HG03139 (cell line): ENCODE data around the gene SMIM3.
"Not testable (repeated sequence)": the region's sequence is repeated elsewhere in the genome, so short reads cannot be mapped to it uniquely, and the experiment has no call there.

Experiments
- ATAC-seq: cut with Tn5 transposase; IDR thresholded peaks from one replicate; pipeline ENCODE4 v1.9.1; 2021; ENCODE audit not compliant: unreplicated experiment

SMIM3 gene, protein sequence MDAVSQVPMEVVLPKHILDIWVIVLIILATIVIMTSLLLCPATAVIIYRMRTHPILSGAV

DNA sequence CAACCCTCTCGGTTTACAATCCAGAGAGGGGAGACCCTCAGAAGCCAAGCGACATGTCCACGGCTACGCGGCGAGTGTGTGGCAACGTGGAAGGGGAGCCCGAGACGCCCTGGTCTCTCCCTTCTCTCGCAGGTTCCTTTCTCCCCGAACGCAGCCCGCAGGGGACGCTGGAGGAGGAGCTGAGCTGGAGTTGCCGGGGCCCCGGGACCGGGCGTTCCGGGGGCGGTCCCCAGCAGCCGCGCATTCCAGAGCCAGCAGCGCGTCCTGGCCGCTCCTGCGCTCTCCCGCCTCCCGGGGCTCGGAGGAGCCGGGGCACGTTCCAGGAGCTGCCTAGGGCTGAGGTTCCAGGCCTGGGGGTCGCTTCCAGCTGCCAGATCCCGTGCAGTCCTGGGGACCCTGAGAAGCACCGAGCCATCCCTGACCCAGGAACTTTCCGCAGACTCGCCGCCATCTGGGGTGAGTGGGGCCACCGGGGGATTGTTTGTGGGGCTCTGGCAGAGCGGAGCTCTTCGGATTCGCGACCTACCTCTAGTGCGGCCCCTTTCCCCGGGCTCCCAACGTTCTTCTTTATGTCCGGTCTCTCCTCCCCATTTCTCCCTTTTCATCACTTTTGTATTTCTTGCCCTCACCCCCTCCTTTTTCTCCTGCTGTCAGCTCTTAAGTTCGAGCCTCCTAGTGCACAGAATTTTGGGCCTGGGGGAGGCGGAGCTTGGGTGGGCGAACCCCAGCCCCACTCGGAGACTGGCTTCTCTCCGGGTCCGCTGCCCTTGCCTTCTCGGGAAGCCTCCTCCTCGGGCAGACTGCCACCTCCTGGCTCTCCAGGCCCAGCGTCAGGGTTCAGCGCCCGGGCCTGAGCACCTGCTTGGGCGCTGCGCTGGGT lies at the start of gene SMIM3:
SMIM3 (plus strand) TSS at position 241 of the 880 bp plus-strand sequence. CDS start 16,684 bp downstream, outside the sequence.
- no peak for ATAC-seq

DNA sequence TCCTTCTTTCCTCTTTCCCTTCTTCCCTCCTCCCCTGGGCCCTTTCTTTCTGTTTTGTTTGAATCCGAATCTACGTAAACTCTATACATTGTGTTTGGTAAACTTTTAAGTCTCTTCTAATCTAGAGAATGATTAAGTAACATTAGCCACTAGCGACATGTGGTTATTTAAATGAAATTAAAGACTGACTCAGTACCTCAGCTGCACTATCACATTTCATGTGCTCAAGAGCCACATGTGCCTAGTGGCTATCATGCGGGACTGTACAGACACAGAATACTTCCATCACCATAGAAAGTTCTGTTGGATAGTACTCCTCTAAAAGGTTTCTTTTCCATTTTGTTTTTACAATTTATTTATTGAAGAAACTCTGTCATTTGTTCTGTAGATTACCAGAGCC lies 48.7 kb upstream of the SMIM3 start:
- no peak for ATAC-seq

- ATAC-seq, result no peak
These were observed 46.8 kb upstream of the SMIM3 start for GRCh38 chr5:150731669-150732242.

DNA sequence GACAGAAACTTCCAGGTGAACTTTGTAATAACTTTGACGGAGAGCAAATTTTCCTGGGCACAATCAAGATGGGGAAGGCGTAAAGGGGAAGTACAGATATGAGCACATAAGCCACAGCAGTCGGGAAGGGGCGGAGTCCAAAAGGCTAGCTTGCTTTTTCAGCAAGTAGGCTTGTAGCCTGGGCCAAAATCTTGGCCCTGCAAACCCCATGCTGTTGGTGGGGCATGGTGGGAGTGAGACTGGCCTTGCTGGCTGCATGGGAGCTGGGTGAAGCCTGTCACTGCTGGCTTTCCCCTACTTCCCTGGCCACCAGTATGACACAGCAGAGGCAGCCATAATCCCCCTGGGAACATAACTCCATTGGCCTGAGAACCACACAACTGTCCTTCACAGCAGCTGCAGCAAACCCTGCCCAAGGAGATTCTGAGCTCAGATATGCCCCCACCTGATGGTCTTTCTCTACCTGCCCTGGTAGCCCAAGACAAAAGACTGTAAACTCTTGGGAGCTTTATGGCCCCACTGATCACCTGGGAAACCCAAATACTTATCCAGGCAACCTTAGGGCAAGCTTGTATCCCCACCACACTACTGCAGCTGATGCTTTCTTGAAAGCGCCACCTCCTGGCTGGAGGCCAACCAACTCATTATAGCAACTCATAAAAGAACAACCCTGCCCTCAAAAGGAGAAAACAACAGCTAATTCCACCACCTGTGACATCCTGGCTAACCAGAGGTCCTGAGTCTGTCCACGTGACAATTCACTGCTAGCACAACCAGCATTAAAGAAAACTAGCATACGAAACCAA lies 43.8 kb upstream of the SMIM3 start:
- peak; percentile 61 for ATAC-seq

DNA sequence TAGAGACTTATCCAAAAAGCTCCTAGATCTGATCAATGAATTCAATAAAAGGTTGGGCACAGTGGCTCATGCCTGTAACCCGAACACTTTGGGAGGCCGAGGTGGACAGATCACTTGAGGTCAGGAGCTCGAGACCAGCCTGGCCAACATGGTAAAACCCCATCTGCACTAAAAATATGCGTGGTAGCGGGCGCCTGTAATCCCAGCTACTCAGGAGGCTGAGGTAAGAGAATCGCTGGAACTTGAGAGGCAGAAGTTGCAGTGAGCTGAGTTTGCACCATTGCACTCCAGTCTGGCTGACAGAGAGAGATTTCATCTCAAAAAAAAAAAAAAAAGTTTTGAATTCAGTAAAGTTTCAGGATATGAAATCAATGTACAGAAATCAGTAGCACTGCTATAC lies 39.7 kb upstream of the SMIM3 start:
- no peak for ATAC-seq

- ATAC-seq, result no peak
These were observed 37.6 kb upstream of the SMIM3 start for GRCh38 chr5:150740992-150741391.

GRCh38 chr5:150742455-150743141 lies 36.0 kb upstream of the SMIM3 start:
- not testable (repeated sequence) for ATAC-seq

DNA sequence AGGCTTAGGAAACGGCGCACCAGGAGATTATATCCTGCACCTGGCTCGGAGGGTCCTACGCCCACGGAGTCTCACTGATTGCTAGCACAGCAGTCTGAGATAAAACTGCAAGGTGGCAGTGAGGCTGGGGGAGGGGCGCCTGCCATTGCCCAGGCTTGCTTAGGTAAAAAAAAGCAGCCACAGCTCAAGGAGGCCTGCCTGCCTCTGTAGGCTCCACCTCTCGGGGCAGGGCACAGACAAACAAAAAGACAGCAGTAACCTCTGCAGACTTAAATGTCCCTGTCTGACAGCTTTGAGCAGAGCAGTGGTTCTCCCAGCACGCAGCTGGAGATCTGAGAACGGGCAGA lies 35.4 kb upstream of the SMIM3 start:
- not testable (repeated sequence) for ATAC-seq

- ATAC-seq, result no peak
These were observed 28.1 kb upstream of the SMIM3 start for GRCh38 chr5:150750469-150750868.

GRCh38 chr5:150751096-150751891 lies 27.3 kb upstream of the SMIM3 start:
- no peak for ATAC-seq

DNA sequence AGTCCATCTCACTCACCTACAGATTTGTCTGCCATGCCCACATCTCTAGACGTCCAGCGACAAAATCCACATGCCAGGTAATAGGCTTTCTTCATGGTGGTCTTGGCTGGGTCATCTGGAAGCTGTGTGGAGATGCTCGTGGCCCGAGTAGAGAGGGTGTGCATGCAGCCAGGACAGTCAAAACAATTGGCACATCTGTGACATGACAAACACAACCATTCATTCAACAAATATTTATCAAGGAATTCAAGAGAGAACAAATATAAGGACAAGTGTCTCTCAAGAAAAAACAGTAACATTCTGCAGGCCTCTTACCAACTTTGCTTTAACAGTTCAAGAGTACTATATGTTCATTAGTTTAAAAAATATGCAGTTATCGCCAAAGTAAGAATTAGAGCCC lies 25.1 kb upstream of the SMIM3 start:
- no peak for ATAC-seq

DNA sequence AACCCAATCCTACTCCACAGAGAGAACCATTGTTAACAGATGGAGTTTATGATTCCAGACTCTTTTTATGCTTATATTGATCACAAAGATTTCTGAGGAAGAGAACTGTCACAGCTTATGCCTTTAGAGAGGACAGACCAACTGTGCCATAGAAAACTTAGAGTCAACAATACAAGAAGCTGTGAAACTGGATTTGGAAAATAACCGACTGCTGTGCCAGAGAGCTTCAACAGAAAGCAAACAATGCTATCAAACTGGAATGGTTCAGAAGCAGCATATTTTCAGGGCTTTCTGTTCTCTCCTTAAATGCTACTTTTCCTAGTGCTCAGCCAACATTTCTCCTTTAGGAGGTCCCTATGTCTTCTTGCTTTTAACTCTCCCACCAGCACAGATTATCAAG lies 24.7 kb upstream of the SMIM3 start:
- ATAC-seq, result no peak

DNA sequence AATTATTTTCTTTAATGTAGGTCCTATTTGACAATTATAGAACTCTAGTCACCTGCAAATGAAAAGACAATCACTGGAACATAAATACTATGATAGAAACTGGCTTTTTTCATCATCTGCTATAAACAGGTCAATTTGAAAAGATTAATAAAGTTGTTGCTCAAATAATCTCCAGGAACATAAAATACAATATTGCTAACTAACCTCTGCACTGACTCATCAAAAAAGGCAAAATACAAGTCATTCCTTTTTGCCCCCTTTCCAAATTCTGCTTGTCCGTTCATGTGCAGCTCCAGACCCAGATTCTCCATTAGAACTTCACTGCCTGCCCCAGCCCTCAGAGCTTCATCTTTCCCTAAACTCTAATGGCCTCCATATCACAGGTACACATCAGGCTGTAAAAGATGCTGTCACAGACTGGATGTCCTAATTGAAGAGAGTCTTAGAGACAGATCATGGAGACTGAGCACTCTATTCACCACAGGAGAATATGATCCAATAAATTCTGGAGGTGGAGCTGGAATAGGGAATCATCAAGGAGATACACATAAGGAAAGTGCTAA lies 21.4 kb upstream of the SMIM3 start:
- no peak for ATAC-seq

DNA sequence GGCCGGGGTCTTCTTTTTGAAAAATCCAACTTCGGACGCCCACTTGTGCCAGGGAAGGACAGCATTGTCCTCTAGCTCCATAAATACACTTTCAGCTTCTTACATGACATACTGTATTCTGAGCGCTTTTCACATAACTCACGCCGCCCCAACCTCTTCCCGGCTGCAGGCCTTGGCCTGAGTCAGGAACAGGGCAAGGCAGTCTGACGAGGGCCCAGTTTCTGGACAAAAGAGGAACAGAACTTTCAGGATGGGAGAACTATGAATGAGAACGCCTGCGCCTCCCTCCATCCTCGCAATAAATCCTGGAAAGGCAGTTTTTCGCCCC lies 20.4 kb upstream of the SMIM3 start:
- ATAC-seq, result peak; percentile 4

GRCh38 chr5:150758531-150759333 lies 19.8 kb upstream of the SMIM3 start, which contains the start of gene DCTN4:
DCTN4 (minus strand) TSS chr5:150759017; CDS start chr5:150758993, 24 bp downstream.
- peak; percentile 96 for ATAC-seq

DNA sequence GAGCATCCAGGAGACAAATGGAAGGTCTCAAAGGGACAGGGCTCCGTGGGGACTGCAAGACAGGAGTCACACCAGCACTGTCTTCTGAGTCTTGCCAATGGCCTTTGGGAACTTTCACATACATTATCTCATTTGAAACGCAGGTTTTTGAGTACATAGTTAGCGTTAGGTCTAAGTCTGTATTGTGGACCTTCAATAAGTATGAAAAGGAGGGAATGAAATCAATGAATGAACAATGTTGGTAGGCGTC lies 19.3 kb upstream of the SMIM3 start:
- no peak for ATAC-seq

- no peak for ATAC-seq
These were observed 16.3 kb upstream of the SMIM3 start for GRCh38 chr5:150762211-150762610.

DNA sequence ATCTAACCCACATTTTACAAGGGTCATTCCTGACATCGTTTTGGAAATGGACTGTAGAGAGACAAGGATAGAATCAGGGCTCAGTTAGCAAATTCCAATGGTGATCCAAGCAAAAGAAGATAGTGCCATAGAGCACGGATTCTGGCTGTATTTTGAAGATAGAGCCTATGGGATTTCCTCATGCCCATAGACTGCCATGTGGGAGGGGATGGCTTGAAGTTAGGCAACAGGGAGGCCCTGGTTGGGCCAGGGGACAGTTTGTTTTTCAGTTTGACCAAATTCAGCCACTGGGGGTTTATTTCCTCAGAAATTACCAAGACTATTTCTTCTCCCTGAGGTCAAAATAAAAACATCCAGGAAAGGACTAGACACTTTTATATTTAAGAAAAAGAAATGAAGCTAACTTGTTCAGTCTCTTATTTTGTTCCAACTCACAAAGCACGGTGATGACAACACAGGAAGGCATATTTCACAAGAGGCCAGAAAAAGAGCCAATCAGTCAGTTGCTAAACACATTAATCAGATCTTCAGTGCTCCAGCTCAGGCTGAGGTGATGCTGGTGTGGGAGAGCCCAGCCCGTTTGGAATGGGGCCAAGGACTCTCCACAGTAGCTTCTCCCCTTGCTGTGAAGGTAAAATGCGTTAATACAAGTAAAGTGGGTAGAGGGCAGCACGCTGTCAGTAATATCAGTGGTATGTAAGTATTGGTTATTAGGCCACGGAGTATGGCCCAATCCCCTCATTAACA lies 15.4 kb upstream of the SMIM3 start:
- ATAC-seq, result no peak

GRCh38 chr5:150764530-150764929 lies 14.0 kb upstream of the SMIM3 start:
- ATAC-seq, result no peak
